ENCODE measurements around the gene DGKB. TPM values are rescaled to one million over a fixed set of nuclear protein-coding genes. Genes with fewer than 3 reads are reported as not detected.

The DGKB gene
- total RNA-seq, 1 experiment from 2014 or later, result not detected

DNA sequence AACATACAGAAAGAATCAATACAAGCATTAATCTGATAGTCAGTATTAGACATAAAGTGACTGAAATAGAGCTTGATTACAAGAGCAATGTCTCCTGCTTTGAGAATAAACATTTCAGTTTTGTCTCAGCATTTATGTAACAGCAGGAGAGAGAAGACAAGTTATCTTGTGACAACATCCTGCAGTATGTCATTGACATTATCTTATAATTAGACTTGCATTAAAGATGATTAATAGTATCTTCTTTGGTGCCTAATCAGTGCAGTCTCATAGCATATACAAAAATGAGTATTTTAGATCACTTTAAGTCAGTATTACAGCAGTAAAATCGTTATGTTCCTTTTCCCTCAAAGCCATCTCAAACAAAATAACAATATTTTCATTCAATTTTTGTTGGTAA, 477.0 kb downstream of the DGKB start:
- ATAC-seq, result no peak
- in situ Hi-C loops (cut with HindIII; ENCODE audit: low pct_unique_long_range_greater_than_20kb, low sequenced_read_pairs) (no loop called here), intact Hi-C loops (cut with micrococcal nuclease; ENCODE audit: unreplicated experiment) (no loop called here)
- Histone ChIP-seq H3K9me3 (ENCODE audit: control insufficient read depth, insufficient read depth, low read depth, low read length) (no peaks in the 10 kb centered on the region), H3K27ac (ENCODE audit: low read length) (no peak overlapping the region), H3K36me3 (ENCODE audit: control insufficient read depth, insufficient read depth, low read length) (no peaks in the 10 kb centered on the region), H3K4me1 (ENCODE audit: control insufficient read depth, insufficient read depth, low read length) (no peaks in the 10 kb centered on the region), H3K4me3 (ENCODE audit: low read depth in 2 of 2, low read length in 2 of 2) (no peak overlapping the region), H3K27me3 (ENCODE audit: control insufficient read depth, insufficient read depth, low read length) (no peaks in the 10 kb centered on the region)
- CTCF ChIA-PET, result no interaction called here
- no peak for DNase-seq (ENCODE audit: low read depth, low spot score)
- TF ChIP-seq POLR2AphosphoS5 (IDR thresholded peaks at IDR 0.05; ENCODE audit: low read depth, low read length), result no peak
- TF ChIP-seq REST (IDR thresholded peaks at IDR 0.05; ENCODE audit: insufficient read depth in 1 of 2, low read depth in 2 of 2, low read length in 1 of 2), result no peak
- TF ChIP-seq, protein P1, sequence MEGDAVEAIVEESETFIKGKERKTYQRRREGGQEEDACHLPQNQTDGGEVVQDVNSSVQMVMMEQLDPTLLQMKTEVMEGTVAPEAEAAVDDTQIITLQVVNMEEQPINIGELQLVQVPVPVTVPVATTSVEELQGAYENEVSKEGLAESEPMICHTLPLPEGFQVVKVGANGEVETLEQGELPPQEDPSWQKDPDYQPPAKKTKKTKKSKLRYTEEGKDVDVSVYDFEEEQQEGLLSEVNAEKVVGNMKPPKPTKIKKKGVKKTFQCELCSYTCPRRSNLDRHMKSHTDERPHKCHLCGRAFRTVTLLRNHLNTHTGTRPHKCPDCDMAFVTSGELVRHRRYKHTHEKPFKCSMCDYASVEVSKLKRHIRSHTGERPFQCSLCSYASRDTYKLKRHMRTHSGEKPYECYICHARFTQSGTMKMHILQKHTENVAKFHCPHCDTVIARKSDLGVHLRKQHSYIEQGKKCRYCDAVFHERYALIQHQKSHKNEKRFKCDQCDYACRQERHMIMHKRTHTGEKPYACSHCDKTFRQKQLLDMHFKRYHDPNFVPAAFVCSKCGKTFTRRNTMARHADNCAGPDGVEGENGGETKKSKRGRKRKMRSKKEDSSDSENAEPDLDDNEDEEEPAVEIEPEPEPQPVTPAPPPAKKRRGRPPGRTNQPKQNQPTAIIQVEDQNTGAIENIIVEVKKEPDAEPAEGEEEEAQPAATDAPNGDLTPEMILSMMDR (IDR thresholded peaks at IDR 0.05), result no peak
- no peak for TF ChIP-seq TCF7L2 (IDR thresholded peaks at IDR 0.05; ENCODE audit: low read depth, low read length)
- TF ChIP-seq SIN3A (IDR thresholded peaks at IDR 0.05; ENCODE audit: borderline replicate concordance, insufficient read depth, low read depth, low read length), result no peak
- POLR2A ChIA-PET, result no interaction called here
- no TSS peak for BruUV-seq (replicated peaks)

- Histone ChIP-seq H3K9me3 (ENCODE audit: control insufficient read depth, insufficient read depth, low read depth, low read length) (no peaks in the 10 kb centered on the region), H3K27me3 (ENCODE audit: control insufficient read depth, insufficient read depth, low read length) (no peaks in the 10 kb centered on the region), H3K4me3 (ENCODE audit: low read depth in 2 of 2, low read length in 2 of 2) (no peak overlapping the region), H3K36me3 (ENCODE audit: control insufficient read depth, insufficient read depth, low read length) (no peaks in the 10 kb centered on the region), H3K4me1 (ENCODE audit: control insufficient read depth, insufficient read depth, low read length) (no peaks in the 10 kb centered on the region), H3K27ac (ENCODE audit: low read length) (no peak overlapping the region)
- DNase-seq (ENCODE audit: low read depth, low spot score) (peak; percentile 8), ATAC-seq (no peak)
- TF ChIP-seq, protein P1 (IDR thresholded peaks at IDR 0.05), result no peak; the same call in 1 of the 2 replicates
- TF ChIP-seq SIN3A (IDR thresholded peaks at IDR 0.05; ENCODE audit: borderline replicate concordance, insufficient read depth, low read depth, low read length) (no peak), POLR2AphosphoS5 (IDR thresholded peaks at IDR 0.05; ENCODE audit: low read depth, low read length) (no peak), REST (IDR thresholded peaks at IDR 0.05; ENCODE audit: insufficient read depth in 1 of 2, low read depth in 2 of 2, low read length in 1 of 2) (no peak), TCF7L2 (IDR thresholded peaks at IDR 0.05; ENCODE audit: low read depth, low read length) (no peak)
- ChIA-PET CTCF (no interaction called here), POLR2A (no interaction called here)
- intact Hi-C loops (cut with micrococcal nuclease; ENCODE audit: unreplicated experiment) (no loop called here), in situ Hi-C loops (cut with HindIII; ENCODE audit: low pct_unique_long_range_greater_than_20kb, low sequenced_read_pairs) (no loop called here)
- BruUV-seq (replicated peaks), result no TSS peak
Measured at GRCh38 chr7:14424675-14425074, 477.9 kb downstream of the DGKB start.
